H54 (cell line): ENCODE measurements around the gene TWNK.
"Not testable (repeated sequence)": the region's sequence is repeated elsewhere in the genome, so short reads cannot be mapped to it uniquely, and the experiment has no call there.

ENCODE experiments used
- DNase-seq: peaks from one replicate; pipeline ENCODE4 v3.0.0; 2011; ENCODE audit warnings: low spot score, mixed read lengths; ENCODE audit not compliant: insufficient read length
- FAIRE-seq: peaks from 3 replicates; lab custom pipeline; 2011; peaks lifted over from hg19 to GRCh38; lab: Jason Lieb, UNC
- POLR2A ChIP-seq: IDR thresholded peaks from 2 replicates; pipeline ENCODE4 v1.6.1; 2011; ENCODE audit warnings: low read depth, mild to moderate bottlenecking, low read length

The TWNK gene

GRCh38 chr10:101030496-101031127 is 43.3 kb downstream of the TWNK start:
- FAIRE-seq (no peak), DNase-seq (no peak)

GRCh38 chr10:101031128-101031795 is 43.9 kb downstream of the TWNK start, which contains the start of the genes PDZD7 and SFXN3:
Gene PDZD7 (minus strand): TSS chr10:101031129. CDS start chr10:101030219, 910 bp downstream.
Gene SFXN3 (plus strand): TSS chr10:101031234. CDS start chr10:101034695, 3,461 bp downstream.
- no peak; the same call in 1 of the 2 replicates for TF ChIP-seq POLR2A
- DNase-seq (peak; percentile 87), FAIRE-seq (no peak)

More at GRCh38 chr10:101030496-101031127, 43.3 kb downstream of the TWNK start:
- no peak; the same call in 1 of the 2 replicates for TF ChIP-seq POLR2A

- FAIRE-seq (no peak), DNase-seq (no peak)
- TF ChIP-seq POLR2A = peak; percentile 74
These were observed 44.7 kb downstream of the TWNK start for GRCh38 chr10:101031796-101032636.

GRCh38 chr10:101032637-101033224 is 45.4 kb downstream of the TWNK start:
- peak; percentile 31 for TF ChIP-seq POLR2A
- FAIRE-seq = peak; percentile 27
- peak; percentile 80 for DNase-seq

- TF ChIP-seq POLR2A = no peak
- FAIRE-seq = no peak
- no peak for DNase-seq
These were observed 45.9 kb downstream of the TWNK start for GRCh38 chr10:101033276-101033675.

- not testable (repeated sequence) for DNase-seq, FAIRE-seq
These were observed 47.1 kb downstream of the TWNK start for GRCh38 chr10:101034404-101034803.

GRCh38 chr10:101035314-101035713 is 48.0 kb downstream of the TWNK start:
- FAIRE-seq (no peak), DNase-seq (no peak)
- no peak for TF ChIP-seq POLR2A

- no peak for FAIRE-seq
- no peak for TF ChIP-seq POLR2A
- no peak for DNase-seq
These were observed 48.8 kb downstream of the TWNK start for GRCh38 chr10:101035916-101036702.

GRCh38 chr10:101036726-101037125 is 49.4 kb downstream of the TWNK start:
- FAIRE-seq = no peak
- no peak for TF ChIP-seq POLR2A
- no peak for DNase-seq

- FAIRE-seq (no peak), DNase-seq (no peak)
- no peak for TF ChIP-seq POLR2A
These were observed 51.1 kb downstream of the TWNK start for GRCh38 chr10:101038484-101038883.

GRCh38 chr10:101040061-101040460 is 52.7 kb downstream of the TWNK start:
- FAIRE-seq (no peak), DNase-seq (no peak)
- no peak for TF ChIP-seq POLR2A

GRCh38 chr10:101040851-101041250 is 53.5 kb downstream of the TWNK start:
- DNase-seq (no peak), FAIRE-seq (no peak)
- TF ChIP-seq POLR2A = no peak

- no peak for FAIRE-seq
- TF ChIP-seq POLR2A = no peak
- peak; percentile 84 for DNase-seq
These were observed 54.0 kb downstream of the TWNK start for GRCh38 chr10:101041252-101041761.
